IgD-negative memory B cell (primary cell): ENCODE results near the gene LMOD2. TPM values are rescaled to one million over a fixed set of nuclear protein-coding genes. Genes with fewer than 3 reads are reported as not detected.

Experiments used
- H3K27ac Mint-ChIP-seq, 3 donors: one replicate each; pipeline ENCODE4 v1.8.0; 2020 to 2022; ENCODE audit warnings: mild to moderate bottlenecking in 3 of 3, mixed read lengths in 3 of 3, moderate library complexity in 1 of 3
- H3K27me3 Mint-ChIP-seq: one replicate; pipeline ENCODE4 v1.8.0; 2021; ENCODE audit warnings: mixed read lengths
- H3K36me3 Mint-ChIP-seq: one replicate; pipeline ENCODE4 v1.8.0; 2020; ENCODE audit warnings: mild to moderate bottlenecking, mixed read lengths
- H3K4me1 Mint-ChIP-seq, 3 donors: one replicate each; pipeline ENCODE4 v1.8.0; 2020 to 2022; ENCODE audit warnings: mixed read lengths in 3 of 3, mild to moderate bottlenecking in 1 of 3
- H3K4me3 Mint-ChIP-seq, 4 donors: one replicate each; pipeline ENCODE4 v1.8.0; 2020 to 2022; ENCODE audit warnings: mild to moderate bottlenecking in 4 of 4, mixed read lengths in 4 of 4, moderate library complexity in 3 of 4
- H3K9me3 Mint-ChIP-seq, 3 donors: one replicate each; pipeline ENCODE4 v1.8.0; 2020 to 2021; ENCODE audit warnings: mixed read lengths in 3 of 3, mild to moderate bottlenecking in 1 of 3
- polyA plus RNA-seq: library from polyadenylated mRNA; unstranded; fragments of 300-500 nt; fragmentation: Illumina TruSeq; gene quantifications from one replicate; pipeline ENCODE4 v1.2.3, GENCODE V29; 2021

The LMOD2 gene
- polyA plus RNA-seq, 1 donor from 2014 or later: not detected

- Mint-ChIP-seq H3K36me3 (no peaks in the 10 kb centered on the region), H3K4me1 (no peaks in the 10 kb centered on the region), H3K4me3 (no peak overlapping the region), H3K27ac (no peak overlapping the region), H3K9me3 (no peaks in the 10 kb centered on the region), H3K27me3 (peaks cover 1% of the 10 kb centered on the region)
Measured at GRCh38 chr7:123653162-123653561, 2.5 kb upstream of the LMOD2 start.

GRCh38 chr7:123656544-123657303, 1.1 kb downstream of the LMOD2 start:
- Mint-ChIP-seq H3K36me3 (no peaks in the 10 kb centered on the region), H3K27ac (no peak overlapping the region)

GRCh38 chr7:123657304-123657685, 1.6 kb downstream of the LMOD2 start:
- Mint-ChIP-seq H3K27ac (no peak overlapping the region), H3K9me3 (no peaks in the 10 kb centered on the region), H3K27me3 (peaks cover 1% of the 10 kb centered on the region), H3K4me3 (no peak overlapping the region), H3K4me1 (peaks cover 0 to 2% (median 0%) of the 10 kb centered on the region in 3 donors), H3K36me3 (no peaks in the 10 kb centered on the region)

More at GRCh38 chr7:123656544-123657303, 1.1 kb downstream of the LMOD2 start:
- H3K27me3 Mint-ChIP-seq: peaks cover 1% of the 10 kb centered on the region
- no peaks in the 10 kb centered on the region for H3K9me3 Mint-ChIP-seq
- H3K4me3 Mint-ChIP-seq: no peak overlapping the region
- peaks cover 0 to 1% (median 0%) of the 10 kb centered on the region in 3 donors for H3K4me1 Mint-ChIP-seq

DNA sequence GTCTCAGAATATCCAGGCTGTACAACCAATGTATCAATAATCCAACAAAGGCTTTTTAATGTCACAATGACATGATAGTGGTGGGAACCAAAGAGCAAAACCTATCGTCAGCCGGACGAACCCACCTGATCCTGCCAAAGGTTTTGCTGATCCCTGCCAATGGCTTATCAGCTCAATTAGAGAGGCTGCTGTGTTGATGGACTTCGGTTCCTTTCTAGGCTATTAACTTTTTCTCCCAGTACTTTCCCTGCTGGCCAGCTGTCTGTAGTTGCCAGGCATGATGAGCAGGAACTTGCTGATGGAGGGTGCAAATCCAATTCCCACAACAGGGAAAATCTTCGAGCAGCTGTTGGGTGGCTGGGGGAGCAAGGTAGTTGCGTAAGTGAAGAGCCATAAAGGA, 2.4 kb downstream of the LMOD2 start:
- no peaks in the 10 kb centered on the region for H3K36me3 Mint-ChIP-seq
- no peak overlapping the region for H3K4me3 Mint-ChIP-seq
- no peaks in the 10 kb centered on the region for H3K9me3 Mint-ChIP-seq
- H3K4me1 Mint-ChIP-seq: peaks cover 0 to 2% (median 0%) of the 10 kb centered on the region in 3 donors
- no peak overlapping the region for H3K27ac Mint-ChIP-seq
- H3K27me3 Mint-ChIP-seq: peaks cover 1% of the 10 kb centered on the region

DNA sequence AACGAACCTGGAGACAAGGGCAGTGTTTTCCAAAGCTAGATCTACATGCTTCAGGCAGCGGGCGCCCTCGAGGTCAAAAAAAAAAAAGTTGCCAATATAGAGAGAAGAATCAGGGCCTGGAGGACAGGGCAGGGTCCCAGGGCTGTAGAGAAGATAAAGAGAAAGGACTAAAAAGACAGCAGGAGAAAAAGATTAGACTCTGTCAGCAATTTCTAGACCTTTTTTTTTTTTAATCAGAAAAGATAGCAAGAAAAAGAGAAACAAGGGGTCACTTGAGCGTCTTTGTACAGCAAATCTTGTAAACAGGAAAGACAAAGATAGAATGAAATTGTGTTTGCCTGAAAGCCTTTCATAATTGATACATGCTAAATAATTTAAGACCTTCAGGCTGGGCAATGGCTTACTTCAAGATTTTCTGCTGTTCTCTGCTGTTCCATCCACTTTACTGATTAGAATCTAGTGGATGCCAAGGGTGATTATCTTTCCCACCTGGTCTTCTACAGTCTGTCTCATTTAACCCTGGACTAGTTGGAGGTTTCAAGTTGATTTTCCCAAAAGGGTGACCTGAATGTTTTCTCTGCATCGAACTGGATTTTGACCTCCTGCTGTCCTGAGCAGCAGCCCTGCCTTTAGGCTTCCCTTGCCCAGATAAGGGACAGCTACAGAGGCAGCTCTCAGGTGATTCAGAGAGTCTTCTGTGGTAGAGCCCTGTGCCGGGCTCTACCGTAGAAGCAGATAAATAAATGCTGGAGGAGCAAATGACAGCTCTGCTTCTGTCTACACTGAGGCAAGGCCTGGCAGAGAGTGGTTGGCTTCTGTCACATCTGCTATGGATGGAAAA, 5.1 kb downstream of the LMOD2 start:
- H3K27ac Mint-ChIP-seq: no peak overlapping the region
- no peaks in the 10 kb centered on the region for H3K36me3 Mint-ChIP-seq
- no peaks in the 10 kb centered on the region for H3K9me3 Mint-ChIP-seq
- H3K4me1 Mint-ChIP-seq: peaks cover 0 to 2% (median 0%) of the 10 kb centered on the region in 3 donors
- H3K27me3 Mint-ChIP-seq: peaks cover under 1% of the 10 kb centered on the region
- no peak overlapping the region for H3K4me3 Mint-ChIP-seq

DNA sequence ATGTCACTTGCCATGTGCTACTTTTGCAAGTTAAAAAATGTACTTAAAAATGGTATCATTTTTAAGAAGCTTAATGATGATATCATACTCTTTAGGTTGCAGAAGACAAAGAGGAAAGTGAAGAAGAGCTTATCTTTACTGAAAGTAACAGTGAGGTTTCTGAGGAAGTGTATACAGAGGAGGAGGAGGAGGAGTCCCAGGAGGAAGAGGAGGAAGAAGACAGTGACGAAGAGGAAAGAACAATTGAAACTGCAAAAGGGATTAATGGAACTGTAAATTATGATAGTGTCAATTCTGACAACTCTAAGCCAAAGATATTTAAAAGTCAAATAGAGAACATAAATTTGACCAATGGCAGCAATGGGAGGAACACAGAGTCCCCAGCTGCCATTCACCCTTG, 6.1 kb downstream of the LMOD2 start:
- Mint-ChIP-seq H3K27me3 (no peaks in the 10 kb centered on the region), H3K27ac (no peak overlapping the region), H3K9me3 (no peaks in the 10 kb centered on the region), H3K36me3 (no peaks in the 10 kb centered on the region), H3K4me3 (no peak overlapping the region), H3K4me1 (peaks cover 0 to 2% (median 0%) of the 10 kb centered on the region in 3 donors)

GRCh38 chr7:123662293-123662692, 6.6 kb downstream of the LMOD2 start:
- Mint-ChIP-seq H3K4me1 (peaks cover 0 to 2% (median 0%) of the 10 kb centered on the region in 3 donors), H3K27me3 (no peaks in the 10 kb centered on the region), H3K9me3 (no peaks in the 10 kb centered on the region)

DNA sequence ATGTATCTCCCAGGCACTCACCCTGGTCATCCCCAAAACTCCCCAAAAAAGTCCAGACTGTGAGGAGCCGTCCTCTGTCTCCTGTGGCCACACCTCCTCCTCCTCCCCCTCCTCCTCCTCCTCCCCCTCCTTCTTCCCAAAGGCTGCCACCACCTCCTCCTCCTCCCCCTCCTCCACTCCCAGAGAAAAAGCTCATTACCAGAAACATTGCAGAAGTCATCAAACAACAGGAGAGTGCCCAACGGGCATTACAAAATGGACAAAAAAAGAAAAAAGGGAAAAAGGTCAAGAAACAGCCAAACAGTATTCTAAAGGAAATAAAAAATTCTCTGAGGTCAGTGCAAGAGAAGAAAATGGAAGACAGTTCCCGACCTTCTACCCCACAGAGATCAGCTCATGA, 7.1 kb downstream of the LMOD2 start:
- Mint-ChIP-seq H3K27me3 (no peaks in the 10 kb centered on the region), H3K4me3 (no peak overlapping the region), H3K9me3 (no peaks in the 10 kb centered on the region), H3K27ac (no peak overlapping the region), H3K4me1 (peaks cover 0 to 2% (median 0%) of the 10 kb centered on the region in 3 donors), H3K36me3 (no peaks in the 10 kb centered on the region)

More at GRCh38 chr7:123662293-123662692, 6.6 kb downstream of the LMOD2 start:
- Mint-ChIP-seq H3K4me3 (no peak overlapping the region), H3K27ac (no peak overlapping the region), H3K36me3 (no peaks in the 10 kb centered on the region)

GRCh38 chr7:123663200-123663599, 7.5 kb downstream of the LMOD2 start:
- Mint-ChIP-seq H3K36me3 (no peaks in the 10 kb centered on the region), H3K27ac (no peak overlapping the region), H3K4me1 (peaks cover 0 to 2% (median 0%) of the 10 kb centered on the region in 3 donors), H3K4me3 (no peak overlapping the region), H3K9me3 (no peaks in the 10 kb centered on the region), H3K27me3 (no peaks in the 10 kb centered on the region)

DNA sequence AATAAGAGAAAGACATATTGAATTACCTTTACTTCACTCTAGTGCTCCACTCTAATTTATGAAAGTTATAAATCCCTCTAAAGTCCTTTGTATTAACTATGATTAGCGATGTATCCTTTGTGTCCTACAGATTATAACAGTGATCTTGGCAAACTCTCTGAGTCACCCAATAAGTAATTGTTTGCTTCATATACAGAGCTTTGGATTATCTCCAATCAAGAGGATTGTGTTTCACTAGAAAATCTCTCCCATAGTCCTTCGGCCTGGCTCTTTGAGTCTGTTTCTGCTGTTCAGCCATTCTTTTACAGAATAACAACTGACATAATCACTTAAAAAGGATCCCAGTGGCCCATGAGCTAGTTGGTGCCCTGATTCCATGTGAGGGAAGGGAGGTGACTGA, 9.5 kb downstream of the LMOD2 start:
- H3K4me3 Mint-ChIP-seq: no peak overlapping the region
- H3K4me1 Mint-ChIP-seq: peaks cover 0 to 5% (median 0%) of the 10 kb centered on the region in 3 donors
- H3K36me3 Mint-ChIP-seq: no peaks in the 10 kb centered on the region
- H3K9me3 Mint-ChIP-seq: no peaks in the 10 kb centered on the region
- no peaks in the 10 kb centered on the region for H3K27me3 Mint-ChIP-seq
- no peak overlapping the region for H3K27ac Mint-ChIP-seq

GRCh38 chr7:123665896-123666295, 10.2 kb downstream of the LMOD2 start:
- H3K4me1 Mint-ChIP-seq: peaks cover 0 to 7% (median 0%) of the 10 kb centered on the region in 3 donors
- H3K9me3 Mint-ChIP-seq: no peaks in the 10 kb centered on the region
- H3K36me3 Mint-ChIP-seq: no peaks in the 10 kb centered on the region
- no peak overlapping the region for H3K27ac Mint-ChIP-seq
- no peak overlapping the region for H3K4me3 Mint-ChIP-seq
- peaks cover 2% of the 10 kb centered on the region for H3K27me3 Mint-ChIP-seq

DNA sequence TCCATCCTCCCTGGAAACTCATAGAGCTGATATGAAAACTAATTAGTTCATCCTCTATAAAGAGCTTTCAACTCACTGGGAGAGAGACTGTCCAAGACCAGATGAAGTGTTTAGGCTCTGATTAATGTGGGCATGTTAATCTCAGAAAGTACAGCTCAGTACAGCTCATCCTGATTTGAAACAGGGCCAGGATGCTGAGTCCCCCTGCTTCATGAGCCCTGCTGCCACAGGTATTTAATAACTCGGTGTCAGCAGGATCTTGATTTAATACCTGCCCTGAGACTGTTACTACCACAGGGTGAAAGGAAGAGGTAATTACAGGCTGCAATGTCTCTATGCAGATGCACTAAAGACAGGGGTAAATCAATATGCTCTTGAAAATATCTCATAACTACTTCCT, 10.8 kb downstream of the LMOD2 start:
- no peak overlapping the region for H3K27ac Mint-ChIP-seq
- H3K27me3 Mint-ChIP-seq: peaks cover 2% of the 10 kb centered on the region
- H3K36me3 Mint-ChIP-seq: no peaks in the 10 kb centered on the region
- H3K9me3 Mint-ChIP-seq: no peaks in the 10 kb centered on the region
- H3K4me1 Mint-ChIP-seq: peaks cover 0 to 7% (median 0%) of the 10 kb centered on the region in 3 donors
- no peak overlapping the region for H3K4me3 Mint-ChIP-seq

DNA sequence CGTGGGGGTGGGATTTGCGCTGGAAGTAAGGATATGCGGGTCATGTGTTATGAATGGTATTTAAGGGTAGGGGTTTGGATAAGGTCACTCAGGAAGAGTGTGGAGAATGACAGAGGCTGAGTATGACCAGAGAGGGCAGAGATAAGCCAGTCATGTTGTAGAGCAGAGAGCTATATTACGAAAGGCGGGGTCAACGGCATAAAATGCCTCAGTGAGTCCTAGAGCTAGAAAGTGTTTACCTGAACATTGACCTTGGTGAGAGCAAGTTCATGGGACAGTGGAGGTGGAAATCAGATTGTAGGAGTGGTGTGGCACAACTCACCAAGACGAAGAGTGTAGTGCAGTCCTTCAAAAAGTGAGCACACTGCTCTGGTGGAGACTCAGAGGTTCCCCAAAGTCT, 13.8 kb downstream of the LMOD2 start:
- Mint-ChIP-seq H3K4me1 (peaks cover 0 to 5% (median 0%) of the 10 kb centered on the region in 3 donors), H3K27ac (peak overlapping the region in 1 of 3 donors; percentile 2), H3K36me3 (no peaks in the 10 kb centered on the region), H3K27me3 (peaks cover 2% of the 10 kb centered on the region), H3K4me3 (peak overlapping the region in 1 of 4 donors; percentile 19), H3K9me3 (no peaks in the 10 kb centered on the region)

- Mint-ChIP-seq H3K36me3 (no peaks in the 10 kb centered on the region), H3K27me3 (peaks cover 2% of the 10 kb centered on the region), H3K4me3 (no peak overlapping the region), H3K4me1 (peaks cover 0 to 7% (median 0%) of the 10 kb centered on the region in 3 donors), H3K9me3 (no peaks in the 10 kb centered on the region), H3K27ac (no peak overlapping the region)
Measured at GRCh38 chr7:123673137-123673732, 17.6 kb downstream of the LMOD2 start.

DNA sequence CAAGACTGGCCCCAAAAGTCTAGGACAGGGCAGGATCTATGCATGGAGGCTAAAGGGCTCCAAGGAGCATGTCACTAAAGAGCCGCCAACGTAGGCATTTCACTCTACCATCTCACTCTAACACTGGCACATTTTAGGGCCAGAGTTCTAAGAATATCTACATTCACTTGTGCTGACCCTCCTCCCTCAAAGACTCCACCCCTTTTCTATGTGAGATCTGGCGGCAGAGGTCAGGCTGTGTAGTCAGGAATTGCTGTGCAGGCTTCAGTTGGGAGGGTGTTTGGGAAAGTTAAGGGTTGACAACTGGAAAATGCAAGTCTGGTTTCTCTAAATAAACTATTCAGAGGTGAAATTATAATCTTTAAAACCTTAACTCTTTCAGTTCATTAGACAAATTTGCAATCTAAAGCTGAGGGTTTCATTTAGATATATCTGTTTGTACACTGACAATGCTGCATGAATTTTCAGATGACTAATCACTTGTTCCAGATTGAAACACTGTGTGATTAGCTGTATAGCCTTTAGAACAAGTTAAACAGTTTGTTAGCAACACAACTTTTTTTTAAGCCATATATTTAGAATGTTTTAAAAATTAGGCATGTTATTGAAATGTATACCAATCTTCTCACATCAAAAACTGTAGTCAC, 18.2 kb downstream of the LMOD2 start:
- H3K4me1 Mint-ChIP-seq: peaks cover 0 to 5% (median 0%) of the 10 kb centered on the region in 3 donors
- H3K4me3 Mint-ChIP-seq: no peak overlapping the region
- no peaks in the 10 kb centered on the region for H3K9me3 Mint-ChIP-seq
- H3K27ac Mint-ChIP-seq: no peak overlapping the region
- H3K27me3 Mint-ChIP-seq: peaks cover 2% of the 10 kb centered on the region
- no peaks in the 10 kb centered on the region for H3K36me3 Mint-ChIP-seq
